Stomach (tissue), 9 donors: ENCODE measurements around the gene CAPN14. TPM values are rescaled to one million over a fixed set of nuclear protein-coding genes. Genes with fewer than 3 reads are reported as not detected.

Source experiments
- DNase-seq, 2 donors: peaks; one replicate each; pipeline versions ENCODE4 v3.0.0 to v3.0.0-alpha.2; 2013 to 2019
- H3K27ac ChIP-seq, 5 donors: fragments of 200-600 bp in 4 of 5; sonication (generic) in 4 of 5; one replicate each; pipeline ENCODE4 v1.5.1; 2013 to 2019; ENCODE audit warnings: mild to moderate bottlenecking in 1 of 5, moderate library complexity in 1 of 5
- H3K27me3 ChIP-seq, 3 donors: fragments of 200-600 bp; sonication (generic); one replicate each; pipeline ENCODE4 v1.5.1; 2017 to 2019; ENCODE audit warnings: mixed run types in 1 of 3
- H3K36me3 ChIP-seq, 4 donors: fragments of 200-600 bp; sonication (generic); 1 replicate in 3 of 4; 2 replicates in 1 of 4; pipeline ENCODE4 v1.5.1; 2016 to 2019
- H3K4me1 ChIP-seq, 4 donors: fragments of 200-600 bp; sonication (generic); one replicate each; pipeline ENCODE4 v1.5.1; 2016 to 2019
- H3K4me3 ChIP-seq, 4 donors: fragments of 200-600 bp; sonication (generic) in 3 of 4; one replicate each; pipeline ENCODE4 v1.5.1; 2016 to 2019; ENCODE audit warnings: mild to moderate bottlenecking in 1 of 4
- H3K9me3 ChIP-seq, 4 donors: fragments of 200-600 bp; sonication (generic); one replicate each; pipeline ENCODE4 v1.5.1; 2016 to 2019
- EP300 ChIP-seq: sonication (generic); formaldehyde crosslinking; IDR thresholded peaks from one replicate; pipeline ENCODE4 v1.6.1; 2017; ENCODE audit warnings: antibody characterized with exemption
- POLR2A ChIP-seq, 4 donors: fragments of 450-650 bp; IDR thresholded peaks; one replicate each; pipeline ENCODE4 v1.6.1; 2016; ENCODE audit warnings: antibody characterized with exemption in 4 of 4, control low read depth in 2 of 4, mild to moderate bottlenecking in 1 of 4, moderate library complexity in 1 of 4
- POLR2AphosphoS5 ChIP-seq, 3 donors: sonication (generic); formaldehyde crosslinking; IDR thresholded peaks; one replicate each; pipeline ENCODE4 v1.6.1; 2016; ENCODE audit warnings: antibody characterized with exemption in 3 of 3
- WGBS, 5 donors: extraction: QIAGEN DNeasy Blood & Tissue Kit in 3 of 5; methylation state at CpG; one replicate each; pipeline versions ENCODE4 v1.1.5 to v1.1.7; 2013 to 2018; 5-methylcytosine and 5-hydroxymethylcytosine counted together
- intact Hi-C: fragments of 100-400 bp; cut with DNase I; formaldehyde crosslinking; loops from one replicate; pipeline ENCODE4 v1.15.1; 2023; ENCODE audit warnings: low total_unique reads
- polyA plus RNA-seq, 3 donors: library from polyadenylated mRNA; stranded (reverse); fragments of 200-250 nt; gene quantifications; one replicate each; pipeline ENCODE4 v1.2.3, GENCODE V29; 2013
- total RNA-seq, 5 donors: library from RNA; depleted of rRNA; stranded (reverse); fragments of >200 nt; gene quantifications; one replicate each; pipeline versions ENCODE4 v1.1.0 to v1.2.3, GENCODE V29; 2014 to 2016
- TF ChIP-seq, protein P1 (sequence below), 7 experiments: fragments of 450-650 bp in 4 of 7; fragments of 200-600 bp in 3 of 7; sonication (generic) in 3 of 7; IDR thresholded peaks; one replicate each; pipeline ENCODE4 v1.5.1; 2016 to 2019; ENCODE audit warnings: antibody characterized with exemption in 7 of 7, control low read depth in 2 of 7, mild to moderate bottlenecking in 1 of 7
- donor health status: healthy with polysubstance abuse.
- donor health status: Bipolar disorder and iron deficiency.
- donor health status: healthy.

The CAPN14 gene
- total and polyA plus RNA-seq, 8 donors, result 0.06 to 66.0 (median 1.3) TPM; not detected in 5

DNA sequence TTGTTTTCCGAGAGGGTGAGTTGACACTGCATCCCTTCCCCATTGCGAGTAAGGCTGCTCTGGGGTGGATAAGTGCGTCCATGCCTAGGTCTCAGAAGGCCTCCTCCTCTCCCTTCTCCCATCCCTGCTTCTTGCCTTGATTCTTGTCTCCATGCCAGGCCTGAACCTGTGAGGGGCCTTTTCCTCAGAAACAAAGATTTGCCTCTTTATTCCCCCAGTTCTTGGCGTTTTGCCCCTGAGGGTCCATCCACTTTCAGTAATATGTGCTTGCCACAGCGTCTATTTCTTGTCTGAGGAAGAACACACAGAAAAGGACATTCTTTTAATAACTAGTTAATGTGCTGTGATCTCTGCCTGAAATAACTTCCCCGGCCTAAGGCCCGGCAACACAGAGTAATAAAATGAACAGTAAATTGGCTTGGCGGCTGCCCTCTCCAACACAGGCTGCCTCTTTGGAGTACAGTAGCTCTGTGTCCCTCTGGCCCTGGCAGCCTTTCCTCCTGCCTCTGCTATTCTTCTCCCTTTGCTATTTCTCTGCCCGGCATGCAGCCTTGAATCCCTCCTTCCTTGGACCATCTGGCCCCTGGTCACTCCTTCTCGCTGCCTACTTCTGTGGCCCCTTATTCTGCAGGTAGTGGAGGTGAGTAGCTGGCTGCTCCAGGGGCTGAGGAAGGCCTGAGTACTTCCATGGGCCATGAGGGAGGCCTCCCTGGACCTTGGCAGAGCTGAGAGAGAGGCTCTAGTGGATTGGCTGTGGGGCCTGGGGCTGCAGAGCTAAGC, 21.0 kb upstream of the CAPN14 start:
- Histone ChIP-seq H3K36me3 (no peaks in the 10 kb centered on the region), H3K4me1 (peaks cover 5 to 33% (median 19%) of the 10 kb centered on the region in 4 donors), H3K27me3 (no peaks in the 10 kb centered on the region), H3K4me3 (no peak overlapping the region), H3K9me3 (no peaks in the 10 kb centered on the region), H3K27ac (peak overlapping the region in 1 of 5 donors; percentile 45)
- intact Hi-C loops, result loop anchor here (10.0 kb wide), 1 partner anchor 76 kb away; no protein-coding TSS in a partner anchor
- TF ChIP-seq POLR2AphosphoS5 (IDR thresholded peaks at IDR 0.05), result no peak
- no peak for TF ChIP-seq POLR2A (IDR thresholded peaks at IDR 0.05)
- no peak for TF ChIP-seq EP300
- TF ChIP-seq, protein P1, sequence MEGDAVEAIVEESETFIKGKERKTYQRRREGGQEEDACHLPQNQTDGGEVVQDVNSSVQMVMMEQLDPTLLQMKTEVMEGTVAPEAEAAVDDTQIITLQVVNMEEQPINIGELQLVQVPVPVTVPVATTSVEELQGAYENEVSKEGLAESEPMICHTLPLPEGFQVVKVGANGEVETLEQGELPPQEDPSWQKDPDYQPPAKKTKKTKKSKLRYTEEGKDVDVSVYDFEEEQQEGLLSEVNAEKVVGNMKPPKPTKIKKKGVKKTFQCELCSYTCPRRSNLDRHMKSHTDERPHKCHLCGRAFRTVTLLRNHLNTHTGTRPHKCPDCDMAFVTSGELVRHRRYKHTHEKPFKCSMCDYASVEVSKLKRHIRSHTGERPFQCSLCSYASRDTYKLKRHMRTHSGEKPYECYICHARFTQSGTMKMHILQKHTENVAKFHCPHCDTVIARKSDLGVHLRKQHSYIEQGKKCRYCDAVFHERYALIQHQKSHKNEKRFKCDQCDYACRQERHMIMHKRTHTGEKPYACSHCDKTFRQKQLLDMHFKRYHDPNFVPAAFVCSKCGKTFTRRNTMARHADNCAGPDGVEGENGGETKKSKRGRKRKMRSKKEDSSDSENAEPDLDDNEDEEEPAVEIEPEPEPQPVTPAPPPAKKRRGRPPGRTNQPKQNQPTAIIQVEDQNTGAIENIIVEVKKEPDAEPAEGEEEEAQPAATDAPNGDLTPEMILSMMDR (IDR thresholded peaks at IDR 0.05), result no peak
- DNase-seq, result peak in 1 of 2 donors; percentile 41
- WGBS, 5 donors, result 66 to 94% (median 91%) methylated on average over 10 of the region's 10 CpGs

DNA sequence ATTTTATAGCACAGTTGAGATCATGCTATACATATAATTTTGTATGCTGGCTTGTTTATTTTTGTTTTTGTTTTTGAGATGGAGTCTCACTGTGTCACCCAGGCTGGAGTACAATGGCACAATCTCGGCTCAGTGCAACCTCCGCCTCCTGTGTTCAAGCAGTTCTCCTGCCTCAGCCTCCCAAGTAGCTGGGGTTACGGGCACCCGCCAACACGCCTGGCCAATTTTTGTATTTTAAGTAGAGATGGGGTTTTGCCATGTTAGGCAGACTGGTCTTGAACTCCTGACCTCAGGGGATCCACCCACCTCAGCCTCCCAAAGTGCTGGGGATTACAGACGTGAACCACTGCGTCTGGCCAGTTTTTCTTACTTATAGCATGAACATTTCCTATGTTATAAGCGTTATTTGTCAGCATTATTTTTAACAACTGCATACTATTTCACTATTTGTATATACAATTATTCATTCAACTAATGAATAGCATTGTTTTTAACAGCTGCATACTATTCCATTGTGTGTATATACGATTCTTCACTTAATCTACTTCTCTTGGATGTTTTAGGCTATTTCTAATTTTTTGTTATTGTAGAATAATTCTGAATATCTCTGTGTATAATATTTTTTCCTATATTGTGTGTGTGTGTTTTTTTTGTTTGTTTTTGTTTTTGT, 20.2 kb upstream of the CAPN14 start:
- WGBS, 5 donors, result 92 to 97% (median 94%) methylated on average over 9 of the region's 9 CpGs
- no peak overlapping the region for H3K4me3 ChIP-seq
- intact Hi-C loops, result loop anchor here (10.0 kb wide), 1 partner anchor 77 kb away; no protein-coding TSS in a partner anchor
- H3K9me3 ChIP-seq, result no peaks in the 10 kb centered on the region
- H3K27ac ChIP-seq, result no peak overlapping the region
- H3K27me3 ChIP-seq, result no peaks in the 10 kb centered on the region
- DNase-seq, result no peak
- H3K4me1 ChIP-seq, result peaks cover 5 to 35% (median 21%) of the 10 kb centered on the region in 4 donors
- H3K36me3 ChIP-seq, result no peaks in the 10 kb centered on the region
- no peak for TF ChIP-seq POLR2A (IDR thresholded peaks at IDR 0.05)
- no peak for TF ChIP-seq POLR2AphosphoS5 (IDR thresholded peaks at IDR 0.05)
- TF ChIP-seq, protein P1 (IDR thresholded peaks at IDR 0.05), result no peak

DNA sequence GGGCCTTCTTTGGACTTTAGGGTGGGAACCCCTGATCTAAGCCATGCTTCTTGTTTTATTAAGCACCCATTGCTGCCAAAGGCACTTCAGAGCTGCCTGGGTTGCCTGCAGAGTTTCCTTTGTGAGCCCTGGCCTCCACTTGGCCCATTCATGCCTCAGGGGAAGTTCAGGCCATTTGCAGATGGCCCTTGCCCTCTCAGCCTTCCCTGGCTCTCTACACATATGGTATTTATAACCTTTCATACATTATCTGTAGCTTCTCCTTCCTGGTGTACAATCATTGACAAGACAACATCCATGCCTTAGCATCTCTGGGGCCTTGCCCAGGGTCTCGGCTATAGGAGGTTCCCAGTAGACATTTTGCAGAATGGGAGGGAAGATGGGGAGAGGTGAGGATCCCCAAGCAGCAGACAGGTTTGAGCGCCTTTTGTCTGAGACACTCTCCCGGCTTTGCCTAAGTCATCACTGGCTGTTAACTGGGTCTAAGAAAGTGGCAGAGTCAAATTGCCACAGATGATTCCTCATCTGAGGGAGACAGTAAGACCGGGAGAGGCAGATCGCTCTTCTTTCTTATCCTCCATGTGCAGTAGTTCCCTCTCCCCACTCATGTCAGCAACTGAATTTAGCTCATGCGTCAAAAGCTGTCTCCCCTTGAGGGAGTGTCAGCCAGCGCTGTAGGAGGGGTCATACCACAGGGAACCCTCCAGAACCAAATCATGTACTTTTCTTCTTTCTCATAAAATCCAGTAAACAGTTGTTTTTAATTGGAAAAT, 19.3 kb upstream of the CAPN14 start:
- no peak for DNase-seq
- H3K4me3 ChIP-seq, result no peak overlapping the region
- no peak overlapping the region for H3K27ac ChIP-seq
- peaks cover 0 to 4% (median 0%) of the 10 kb centered on the region in 3 donors for H3K27me3 ChIP-seq
- TF ChIP-seq POLR2AphosphoS5 (IDR thresholded peaks at IDR 0.05), result no peak
- no peak for TF ChIP-seq POLR2A (IDR thresholded peaks at IDR 0.05)
- no peak for TF ChIP-seq EP300
- WGBS, 5 donors, result 80 to 95% (median 81%) methylated on average over 7 of the region's 7 CpGs
- no peaks in the 10 kb centered on the region for H3K9me3 ChIP-seq
- no peaks in the 10 kb centered on the region for H3K36me3 ChIP-seq
- peaks cover 5 to 35% (median 21%) of the 10 kb centered on the region in 4 donors for H3K4me1 ChIP-seq
- intact Hi-C loops, result loop anchor here (10.0 kb wide), 1 partner anchor 78 kb away; no protein-coding TSS in a partner anchor

DNA sequence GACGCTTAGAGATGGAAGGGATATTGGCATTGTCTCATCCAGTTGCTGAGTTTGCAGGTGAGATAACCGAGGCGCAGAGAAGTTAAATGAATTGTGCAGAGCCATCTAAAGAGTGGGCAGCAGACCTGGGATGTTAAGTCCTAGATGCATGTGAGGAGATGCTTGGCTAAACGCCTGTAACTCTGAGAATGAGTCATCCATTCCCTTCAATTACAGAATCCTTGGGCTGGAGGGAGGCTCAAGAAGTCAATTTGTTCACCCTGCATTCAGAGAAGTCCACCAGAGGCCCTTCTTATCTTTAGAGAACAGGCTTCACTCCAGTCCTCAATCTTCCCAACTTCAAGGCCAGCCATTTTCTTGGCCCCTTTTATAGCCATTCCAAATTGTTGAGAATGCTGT, 18.2 kb upstream of the CAPN14 start:
- Histone ChIP-seq H3K27me3 (peaks cover 0 to 8% (median 0%) of the 10 kb centered on the region in 3 donors), H3K27ac (no peak overlapping the region), H3K4me1 (peaks cover 5 to 35% (median 21%) of the 10 kb centered on the region in 4 donors), H3K4me3 (peak overlapping the region in 1 of 4 donors; percentile 69), H3K9me3 (no peaks in the 10 kb centered on the region), H3K36me3 (no peaks in the 10 kb centered on the region)
- intact Hi-C loops, result loop anchor here (10.0 kb wide), 1 partner anchor 79 kb away; no protein-coding TSS in a partner anchor
- 72 to 86% (median 80%) methylated on average over 4 of the region's 4 CpGs for WGBS, 5 donors
- DNase-seq, result peak in 1 of 2 donors; percentile 48
- TF ChIP-seq, protein P1 (IDR thresholded peaks at IDR 0.05), result no peak
